ENCODE measurements around the gene GPR6.

GRCh38 chr6:109955491-109955890, 22.6 kb upstream of the GPR6 start:
- TF ChIP-seq CTCF (IDR thresholded peaks at IDR 0.05; ENCODE audit: poor library complexity) (no peak), EZH2phosphoT487 (IDR thresholded peaks at IDR 0.05; ENCODE audit: low read depth, severe bottlenecking, unreplicated experiment) (no peak), EZH2 (IDR thresholded peaks at IDR 0.05; ENCODE audit: borderline replicate concordance) (no peak)
